ENCODE results near the gene CFAP161.

CFAP161 gene

GRCh38 chr15:81133782-81134461, at the start of gene CFAP161:
Gene CFAP161, plus strand, starts transcription at chr15:81134270. Its CDS starts 60 bp downstream, at chr15:81134330.
- Mint-ChIP-seq H3K27ac (no peak within 1 kb of the TSS), H3K27me3 (peaks cover 57% of the 10 kb centered on the region), H3K9me3 (no peaks in the 10 kb centered on the region), H3K4me3 (no peak within 1 kb of the TSS), H3K4me1 (peaks cover 4% of the 10 kb centered on the region), H3K36me3 (no peaks in the 10 kb centered on the region)
- DNase-seq = peak; percentile 42
- CTCF ChIA-PET = no interaction called here

- Mint-ChIP-seq H3K9me3 (no peaks in the 10 kb centered on the region), H3K4me3 (no peak overlapping the region), H3K27ac (no peak overlapping the region), H3K4me1 (peaks cover 7% of the 10 kb centered on the region), H3K27me3 (peaks cover 7% of the 10 kb centered on the region), H3K36me3 (no peaks in the 10 kb centered on the region)
- no peak for DNase-seq
- CTCF ChIA-PET = interaction anchor here (0.7 kb wide), 1 partner anchor 350 kb away, joined by 3 read pairs; no protein-coding TSS in a partner anchor
Observed at GRCh38 chr15:81084716-81085115, 49.4 kb upstream of the CFAP161 start.

GRCh38 chr15:81085213-81085612, 48.9 kb upstream of the CFAP161 start:
- Mint-ChIP-seq H3K27me3 (peaks cover 12% of the 10 kb centered on the region), H3K36me3 (no peaks in the 10 kb centered on the region), H3K27ac (no peak overlapping the region), H3K4me3 (no peak overlapping the region), H3K9me3 (no peaks in the 10 kb centered on the region), H3K4me1 (peaks cover 7% of the 10 kb centered on the region)
- no peak for DNase-seq
- CTCF ChIA-PET = no interaction called here

GRCh38 chr15:81085898-81086297, 48.2 kb upstream of the CFAP161 start:
- Mint-ChIP-seq H3K9me3 (no peaks in the 10 kb centered on the region), H3K4me1 (peaks cover 7% of the 10 kb centered on the region), H3K27ac (no peak overlapping the region), H3K27me3 (peaks cover 15% of the 10 kb centered on the region), H3K36me3 (no peaks in the 10 kb centered on the region), H3K4me3 (no peak overlapping the region)
- no peak for DNase-seq
- CTCF ChIA-PET = interaction anchor here (1.6 kb wide), 1 partner anchor 20 kb away, joined by 4 read pairs; no protein-coding TSS in a partner anchor

GRCh38 chr15:81087066-81087465, 47.0 kb upstream of the CFAP161 start:
- Mint-ChIP-seq H3K4me1 (peaks cover 7% of the 10 kb centered on the region), H3K27me3 (peaks cover 18% of the 10 kb centered on the region), H3K36me3 (no peaks in the 10 kb centered on the region), H3K27ac (no peak overlapping the region), H3K9me3 (no peaks in the 10 kb centered on the region), H3K4me3 (no peak overlapping the region)
- CTCF ChIA-PET = interaction anchor here (1.6 kb wide), 1 partner anchor 19 kb away, joined by 4 read pairs; no protein-coding TSS in a partner anchor
- no peak for DNase-seq

- no peak for DNase-seq
- no peak overlapping the region for H3K4me3 Mint-ChIP-seq
- peaks cover 24% of the 10 kb centered on the region for H3K27me3 Mint-ChIP-seq
- peaks cover 9% of the 10 kb centered on the region for H3K4me1 Mint-ChIP-seq
- no peaks in the 10 kb centered on the region for H3K36me3 Mint-ChIP-seq
- H3K27ac Mint-ChIP-seq = no peak overlapping the region
- H3K9me3 Mint-ChIP-seq = no peaks in the 10 kb centered on the region
- CTCF ChIA-PET = interaction anchor here (0.9 kb wide), 1 partner anchor 178 kb away, joined by 3 read pairs; no protein-coding TSS in a partner anchor
Observed at GRCh38 chr15:81087694-81088093, 46.4 kb upstream of the CFAP161 start.

- Mint-ChIP-seq H3K4me3 (no peak overlapping the region), H3K27ac (no peak overlapping the region), H3K4me1 (peaks cover 9% of the 10 kb centered on the region), H3K9me3 (no peaks in the 10 kb centered on the region), H3K36me3 (no peaks in the 10 kb centered on the region), H3K27me3 (peaks cover 29% of the 10 kb centered on the region)
- no peak for DNase-seq
- CTCF ChIA-PET = interaction anchor here (0.9 kb wide), 1 partner anchor 177 kb away, joined by 3 read pairs; no protein-coding TSS in a partner anchor
Observed at GRCh38 chr15:81088470-81089013, 45.5 kb upstream of the CFAP161 start.

GRCh38 chr15:81091889-81092558, 42.0 kb upstream of the CFAP161 start:
- CTCF ChIA-PET = interaction anchor here (0.6 to 1.7 kb wide), 2 partner anchors 22 to 174 kb away, joined by 4 to 5 read pairs; no protein-coding TSS in a partner anchor
- DNase-seq = no peak

GRCh38 chr15:81092559-81092902, 41.5 kb upstream of the CFAP161 start:
- H3K9me3 Mint-ChIP-seq = no peaks in the 10 kb centered on the region
- DNase-seq = no peak
- H3K4me1 Mint-ChIP-seq = peaks cover 2% of the 10 kb centered on the region
- CTCF ChIA-PET = interaction anchor here (0.6 to 1.7 kb wide), 2 partner anchors 22 to 173 kb away, joined by 4 to 5 read pairs; no protein-coding TSS in a partner anchor
- H3K4me3 Mint-ChIP-seq = no peak overlapping the region
- peaks cover 66% of the 10 kb centered on the region for H3K27me3 Mint-ChIP-seq
- no peak overlapping the region for H3K27ac Mint-ChIP-seq
- no peaks in the 10 kb centered on the region for H3K36me3 Mint-ChIP-seq

More at GRCh38 chr15:81091889-81092558, 42.0 kb upstream of the CFAP161 start:
- Mint-ChIP-seq H3K27me3 (peaks cover 62% of the 10 kb centered on the region), H3K9me3 (no peaks in the 10 kb centered on the region), H3K4me1 (peaks cover 2% of the 10 kb centered on the region), H3K36me3 (no peaks in the 10 kb centered on the region), H3K27ac (no peak overlapping the region), H3K4me3 (no peak overlapping the region)

GRCh38 chr15:81093961-81094360, 40.1 kb upstream of the CFAP161 start:
- Mint-ChIP-seq H3K4me3 (no peak overlapping the region), H3K4me1 (peaks cover 14% of the 10 kb centered on the region), H3K27ac (no peak overlapping the region), H3K27me3 (peaks cover 74% of the 10 kb centered on the region), H3K36me3 (no peaks in the 10 kb centered on the region), H3K9me3 (no peaks in the 10 kb centered on the region)
- no peak for DNase-seq
- CTCF ChIA-PET = interaction anchor here (1.0 to 1.7 kb wide), 2 partner anchors 13 to 172 kb away, joined by 3 to 5 read pairs; no protein-coding TSS in a partner anchor

GRCh38 chr15:81095690-81096365, 38.2 kb upstream of the CFAP161 start:
- Mint-ChIP-seq H3K4me1 (peaks cover 23% of the 10 kb centered on the region), H3K27ac (no peak overlapping the region), H3K4me3 (no peak overlapping the region), H3K36me3 (no peaks in the 10 kb centered on the region), H3K9me3 (no peaks in the 10 kb centered on the region), H3K27me3 (peaks cover 74% of the 10 kb centered on the region)
- no peak for DNase-seq
- CTCF ChIA-PET = interaction anchor here (0.6 to 1.2 kb wide), 3 partner anchors 13 to 179 kb away, joined by 3 read pairs; no protein-coding TSS in a partner anchor

GRCh38 chr15:81096398-81096797, 37.7 kb upstream of the CFAP161 start:
- peaks cover 75% of the 10 kb centered on the region for H3K27me3 Mint-ChIP-seq
- no peaks in the 10 kb centered on the region for H3K9me3 Mint-ChIP-seq
- H3K4me1 Mint-ChIP-seq = peaks cover 23% of the 10 kb centered on the region
- no peaks in the 10 kb centered on the region for H3K36me3 Mint-ChIP-seq
- no peak overlapping the region for H3K4me3 Mint-ChIP-seq
- no peak overlapping the region for H3K27ac Mint-ChIP-seq
- DNase-seq = no peak
- CTCF ChIA-PET = interaction anchor here (1.0 to 1.2 kb wide), 2 partner anchors 12 to 178 kb away, joined by 3 read pairs; no protein-coding TSS in a partner anchor

GRCh38 chr15:81097116-81097889, 36.8 kb upstream of the CFAP161 start:
- Mint-ChIP-seq H3K9me3 (no peaks in the 10 kb centered on the region), H3K4me3 (no peak overlapping the region), H3K27me3 (peaks cover 70% of the 10 kb centered on the region), H3K27ac (no peak overlapping the region), H3K4me1 (peaks cover 22% of the 10 kb centered on the region), H3K36me3 (no peaks in the 10 kb centered on the region)
- no peak for DNase-seq
- CTCF ChIA-PET = interaction anchor here (0.6 to 5.3 kb wide), 4 partner anchors 11 to 175 kb away, joined by 3 to 28 read pairs (median 10); no protein-coding TSS in a partner anchor
